Stomach (tissue), 4 donors: ENCODE data around the gene CABCOCO1.

Source experiments
- EP300 ChIP-seq: sonication (generic); formaldehyde crosslinking; IDR thresholded peaks from one replicate; pipeline ENCODE4 v1.6.1; 2017; ENCODE audit warnings: antibody characterized with exemption
- POLR2A ChIP-seq, 4 donors: fragments of 450-650 bp; IDR thresholded peaks; one replicate each; pipeline ENCODE4 v1.6.1; 2016; ENCODE audit warnings: antibody characterized with exemption in 4 of 4, control low read depth in 2 of 4, mild to moderate bottlenecking in 1 of 4, moderate library complexity in 1 of 4
- POLR2AphosphoS5 ChIP-seq, 3 donors: sonication (generic); formaldehyde crosslinking; IDR thresholded peaks; one replicate each; pipeline ENCODE4 v1.6.1; 2016; ENCODE audit warnings: antibody characterized with exemption in 3 of 3
- TF ChIP-seq, protein P1 (sequence below), 7 experiments: fragments of 450-650 bp in 4 of 7; fragments of 200-600 bp in 3 of 7; sonication (generic) in 3 of 7; IDR thresholded peaks; one replicate each; pipeline ENCODE4 v1.5.1; 2016 to 2019; ENCODE audit warnings: antibody characterized with exemption in 7 of 7, control low read depth in 2 of 7, mild to moderate bottlenecking in 1 of 7

DNA sequence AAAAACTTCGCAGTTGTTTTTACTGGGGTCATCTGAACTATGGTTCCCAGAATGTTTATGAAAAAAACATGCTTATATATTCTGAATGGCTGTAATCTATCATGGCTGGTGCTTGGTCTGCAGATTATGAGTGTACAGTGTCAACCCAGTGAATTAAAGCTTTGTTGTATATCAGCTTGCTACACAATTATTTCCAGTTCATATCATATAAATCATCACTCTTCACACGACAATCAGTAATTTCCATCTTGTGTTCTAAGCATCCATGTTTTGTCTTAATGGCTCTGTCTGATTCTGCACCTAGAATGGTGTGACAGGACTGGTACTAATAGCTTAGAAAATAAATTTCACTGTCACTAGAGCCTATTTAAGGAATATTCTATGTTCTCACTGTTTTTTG is 83.6 kb downstream of the CABCOCO1 start:
- TF ChIP-seq EP300 (no peak), POLR2A (IDR thresholded peaks at IDR 0.05) (no peak), POLR2AphosphoS5 (IDR thresholded peaks at IDR 0.05) (no peak)
- TF ChIP-seq, protein P1, sequence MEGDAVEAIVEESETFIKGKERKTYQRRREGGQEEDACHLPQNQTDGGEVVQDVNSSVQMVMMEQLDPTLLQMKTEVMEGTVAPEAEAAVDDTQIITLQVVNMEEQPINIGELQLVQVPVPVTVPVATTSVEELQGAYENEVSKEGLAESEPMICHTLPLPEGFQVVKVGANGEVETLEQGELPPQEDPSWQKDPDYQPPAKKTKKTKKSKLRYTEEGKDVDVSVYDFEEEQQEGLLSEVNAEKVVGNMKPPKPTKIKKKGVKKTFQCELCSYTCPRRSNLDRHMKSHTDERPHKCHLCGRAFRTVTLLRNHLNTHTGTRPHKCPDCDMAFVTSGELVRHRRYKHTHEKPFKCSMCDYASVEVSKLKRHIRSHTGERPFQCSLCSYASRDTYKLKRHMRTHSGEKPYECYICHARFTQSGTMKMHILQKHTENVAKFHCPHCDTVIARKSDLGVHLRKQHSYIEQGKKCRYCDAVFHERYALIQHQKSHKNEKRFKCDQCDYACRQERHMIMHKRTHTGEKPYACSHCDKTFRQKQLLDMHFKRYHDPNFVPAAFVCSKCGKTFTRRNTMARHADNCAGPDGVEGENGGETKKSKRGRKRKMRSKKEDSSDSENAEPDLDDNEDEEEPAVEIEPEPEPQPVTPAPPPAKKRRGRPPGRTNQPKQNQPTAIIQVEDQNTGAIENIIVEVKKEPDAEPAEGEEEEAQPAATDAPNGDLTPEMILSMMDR (IDR thresholded peaks at IDR 0.05): no peak
